ENCODE data around the gene KAZALD1.

- TF ChIP-seq TEAD4 (IDR thresholded peaks at IDR 0.05): no peak
- TF ChIP-seq EP300 (IDR thresholded peaks at IDR 0.05; ENCODE audit: borderline replicate concordance): no peak
- TF ChIP-seq ZBTB7A (IDR thresholded peaks at IDR 0.05; ENCODE audit: low read depth): no peak
- TF ChIP-seq CREB1 (IDR thresholded peaks at IDR 0.05; ENCODE audit: low read depth): no peak
- TF ChIP-seq REST (IDR thresholded peaks at IDR 0.05; ENCODE audit: low read depth): no peak
- no peak for TF ChIP-seq TAF1 (IDR thresholded peaks at IDR 0.05; ENCODE audit: low read depth)
- TF ChIP-seq YY1 (IDR thresholded peaks at IDR 0.05; ENCODE audit: low read depth): no peak
- no peak for TF ChIP-seq EGR1 (IDR thresholded peaks at IDR 0.05)
- TF ChIP-seq RAD21 (IDR thresholded peaks at IDR 0.05; ENCODE audit: low read depth): peak; percentile 15; the same call in 1 of the 2 replicates
- no peak for TF ChIP-seq NFIC (IDR thresholded peaks at IDR 0.05)
These were observed 6.4 kb upstream of the KAZALD1 start for GRCh38 chr10:101055411-101055810.

Data from Ishikawa (cell line).